Forelimb muscle (tissue), 1 donor: ENCODE results near the gene MSI2. TPM values are rescaled to one million over a fixed set of nuclear protein-coding genes. Genes with fewer than 3 reads are reported as not detected.
A peak's percentile ranks its signal among the peaks of the same experiment; 100 is the strongest.

Experiments
- DNase-seq: peaks from one replicate; pipeline ENCODE4 v3.0.0-alpha.2; 2013; ENCODE audit warnings: low read depth
- polyA plus RNA-seq: library from polyadenylated mRNA; unstranded; fragments of 120-200 nt; gene quantifications from one replicate; pipeline ENCODE4 v1.2.1, GENCODE V29; 2013; ENCODE audit not compliant: insufficient read length

MSI2 gene
- polyA plus RNA-seq, 1 donor: 31.6 TPM

- no peak for DNase-seq
These were observed 156.3 kb downstream of the MSI2 start for GRCh38 chr17:57412520-57413096.

- DNase-seq: no peak
These were observed 157.7 kb downstream of the MSI2 start for GRCh38 chr17:57413848-57414651.

- no peak for DNase-seq
These were observed 159.5 kb downstream of the MSI2 start for GRCh38 chr17:57415751-57416207.

- no peak for DNase-seq
These were observed 160.0 kb downstream of the MSI2 start for GRCh38 chr17:57416369-57416768.

- no peak for DNase-seq
These were observed 161.6 kb downstream of the MSI2 start for GRCh38 chr17:57417956-57418355.

- no peak for DNase-seq
These were observed 162.3 kb downstream of the MSI2 start for GRCh38 chr17:57418463-57419246.

- no peak for DNase-seq
These were observed 163.7 kb downstream of the MSI2 start for GRCh38 chr17:57419940-57420550.

GRCh38 chr17:57420734-57421717, 164.7 kb downstream of the MSI2 start:
- DNase-seq: peak; percentile 40

- no peak for DNase-seq
These were observed 166.3 kb downstream of the MSI2 start for GRCh38 chr17:57422574-57423164.

GRCh38 chr17:57423541-57423940, 167.2 kb downstream of the MSI2 start:
- DNase-seq: no peak

- no peak for DNase-seq
These were observed 167.9 kb downstream of the MSI2 start for GRCh38 chr17:57424273-57424672.

GRCh38 chr17:57424777-57425188, 168.5 kb downstream of the MSI2 start:
- DNase-seq: no peak

- DNase-seq: no peak
These were observed 169.1 kb downstream of the MSI2 start for GRCh38 chr17:57425431-57425830.

GRCh38 chr17:57425903-57426880, 169.9 kb downstream of the MSI2 start:
- no peak for DNase-seq

- no peak for DNase-seq
These were observed 173.6 kb downstream of the MSI2 start for GRCh38 chr17:57429966-57430365.

GRCh38 chr17:57431415-57431814, 175.1 kb downstream of the MSI2 start:
- DNase-seq: no peak

GRCh38 chr17:57432507-57433277, 176.4 kb downstream of the MSI2 start:
- DNase-seq: no peak

GRCh38 chr17:57433452-57433851, 177.1 kb downstream of the MSI2 start:
- no peak for DNase-seq
